Stimulated activated CD8-positive, alpha-beta memory T cell treated with anti-CD3 and anti-CD28 coated beads, Interleukin-2, amount 100 ng/mL, for 48 hours (primary cell): ENCODE measurements around the gene RNASE2.
"Not testable (repeated sequence)": the region's sequence is repeated elsewhere in the genome, so short reads cannot be mapped to it uniquely, and the experiment has no call there.

Source experiments
- DNase-seq, 2 donors: peaks; one replicate each; pipeline ENCODE4 v3.0.0-alpha.2; 2020; ENCODE audit warnings: low read depth in 2 of 2

The RNASE2 gene

DNA sequence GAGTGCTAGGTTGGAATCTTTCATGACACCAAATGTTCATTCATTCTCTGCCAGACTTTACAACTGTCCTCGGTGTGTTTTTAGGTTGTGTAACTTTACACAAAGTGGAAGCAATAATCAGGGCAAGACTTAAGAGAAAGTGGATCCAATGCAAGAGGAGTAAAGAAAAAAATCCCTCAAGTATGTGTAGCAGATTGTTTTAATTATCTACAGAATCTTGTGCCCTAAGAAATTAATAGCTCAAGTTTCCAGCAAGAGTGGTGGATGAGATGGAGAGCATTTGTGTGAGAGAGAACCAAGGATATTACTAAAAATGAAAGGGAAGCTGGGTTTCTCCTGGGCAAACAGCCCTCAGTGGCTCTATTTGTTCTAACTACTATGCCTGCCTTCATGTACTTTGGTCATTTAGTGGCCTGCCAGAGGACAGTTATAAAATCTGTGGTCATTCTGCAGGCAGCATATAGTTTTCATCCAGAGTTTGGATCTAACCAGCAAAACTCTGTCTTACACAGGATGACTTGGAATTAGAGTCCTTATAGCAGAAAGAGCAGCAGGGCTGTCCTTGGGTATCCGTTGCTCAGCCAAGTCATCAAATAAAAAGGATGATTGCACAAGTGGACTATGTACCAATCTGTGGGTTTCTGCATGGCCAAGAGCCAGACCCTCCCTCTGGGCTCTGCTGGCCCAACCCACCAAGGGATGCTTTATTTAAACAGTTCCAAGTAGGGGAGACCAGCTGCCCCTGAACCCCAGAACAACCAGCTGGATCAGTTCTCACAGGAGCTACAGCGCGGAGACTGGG, at the start of gene RNASE2:
Gene RNASE2, plus strand, starts transcription at position 752 of the 802 bp plus-strand sequence. CDS start 285 bp downstream, outside the sequence.
- DNase-seq = not testable (repeated sequence)

DNA sequence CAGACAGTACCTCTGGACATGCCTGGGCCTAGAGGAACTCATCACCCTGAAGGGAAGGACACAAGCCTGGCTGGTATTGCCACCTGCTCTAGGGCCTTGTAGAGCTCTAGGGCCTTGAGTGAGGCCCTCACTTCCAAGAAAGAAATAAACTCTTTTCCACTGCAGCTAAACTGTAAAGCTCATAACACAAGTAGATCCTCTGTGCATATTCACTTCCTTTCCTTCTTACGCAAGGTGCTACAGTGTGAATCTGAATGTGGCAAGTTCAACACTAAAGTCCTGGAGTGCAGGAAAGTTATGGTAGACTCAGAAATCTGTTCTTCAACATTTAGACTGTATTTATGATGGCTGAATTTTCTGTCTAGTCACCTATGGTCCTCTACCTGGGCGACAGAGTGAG, 49.6 kb upstream of the RNASE2 start:
- DNase-seq = no peak

DNA sequence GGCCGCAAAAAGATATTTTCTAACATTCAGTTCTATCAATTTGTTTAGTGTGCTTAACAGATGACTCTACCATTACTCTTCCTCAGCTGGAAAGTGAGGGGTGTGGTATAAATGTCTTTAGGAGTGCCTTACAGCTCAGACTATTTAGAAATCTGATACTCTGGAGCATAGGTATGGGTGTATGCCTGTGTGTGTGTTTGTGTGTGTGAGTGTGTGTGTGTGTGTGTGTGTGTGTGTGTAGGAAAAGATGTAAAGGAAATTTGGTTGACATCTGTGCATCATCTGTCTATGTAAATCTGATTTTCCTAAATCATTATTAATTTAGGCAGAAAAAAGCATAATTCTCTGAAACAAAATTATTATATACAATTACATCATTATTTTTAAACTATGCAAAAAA, 48.1 kb upstream of the RNASE2 start:
- DNase-seq = no peak

DNA sequence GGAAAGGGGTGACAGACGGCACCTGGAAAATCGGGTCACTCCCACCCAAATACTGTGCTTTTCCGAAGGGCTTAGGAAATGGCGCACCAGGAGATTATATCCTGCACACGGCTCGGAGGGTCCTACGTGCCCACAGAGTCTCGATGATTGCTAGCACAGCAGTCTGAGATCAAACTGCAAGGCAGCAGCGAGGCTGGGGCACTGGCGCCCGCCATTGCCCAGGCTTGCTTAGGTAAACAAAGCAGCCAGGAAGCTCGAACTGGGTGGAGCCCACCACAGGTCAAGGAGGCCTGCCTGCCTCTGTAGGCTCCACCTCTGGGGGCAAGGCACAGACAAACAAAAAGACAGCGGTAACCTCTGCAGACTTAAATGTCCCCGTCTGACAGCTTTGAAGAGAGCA, 44.5 kb upstream of the RNASE2 start:
- not testable (repeated sequence) for DNase-seq

DNA sequence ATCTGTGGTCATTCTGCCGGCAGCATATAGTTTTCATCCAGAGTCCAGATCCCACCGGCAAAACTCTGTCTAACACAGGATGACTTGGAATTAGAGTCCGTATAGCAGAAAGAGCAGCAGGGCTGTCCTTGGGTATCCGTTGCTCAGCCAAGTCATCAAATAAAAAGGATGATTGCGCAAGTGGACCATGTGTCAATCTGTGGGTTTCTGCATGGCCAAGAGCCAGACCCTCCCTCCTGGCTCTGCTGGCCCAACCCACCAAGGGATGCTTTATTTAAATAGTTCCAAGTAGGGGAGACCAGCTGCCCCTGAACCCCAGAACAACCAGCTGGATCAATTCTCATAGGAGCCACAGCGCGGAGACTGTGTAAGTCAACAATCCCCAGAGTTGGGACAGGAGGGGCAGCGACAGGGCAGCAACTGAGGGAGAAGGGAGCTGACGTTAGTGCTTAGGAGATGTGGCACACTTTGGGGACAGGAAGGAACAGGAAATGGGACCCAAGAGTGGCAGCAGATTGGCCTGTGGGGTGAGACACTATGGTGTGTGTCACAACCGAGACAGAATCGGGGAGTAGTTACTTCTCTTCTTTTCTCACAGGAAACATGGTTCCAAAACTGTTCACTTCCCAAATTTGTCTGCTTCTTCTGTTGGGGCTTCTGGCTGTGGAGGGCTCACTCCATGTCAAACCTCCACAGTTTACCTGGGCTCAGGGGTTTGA, 36.1 kb upstream of the RNASE2 start:
- not testable (repeated sequence) for DNase-seq

DNA sequence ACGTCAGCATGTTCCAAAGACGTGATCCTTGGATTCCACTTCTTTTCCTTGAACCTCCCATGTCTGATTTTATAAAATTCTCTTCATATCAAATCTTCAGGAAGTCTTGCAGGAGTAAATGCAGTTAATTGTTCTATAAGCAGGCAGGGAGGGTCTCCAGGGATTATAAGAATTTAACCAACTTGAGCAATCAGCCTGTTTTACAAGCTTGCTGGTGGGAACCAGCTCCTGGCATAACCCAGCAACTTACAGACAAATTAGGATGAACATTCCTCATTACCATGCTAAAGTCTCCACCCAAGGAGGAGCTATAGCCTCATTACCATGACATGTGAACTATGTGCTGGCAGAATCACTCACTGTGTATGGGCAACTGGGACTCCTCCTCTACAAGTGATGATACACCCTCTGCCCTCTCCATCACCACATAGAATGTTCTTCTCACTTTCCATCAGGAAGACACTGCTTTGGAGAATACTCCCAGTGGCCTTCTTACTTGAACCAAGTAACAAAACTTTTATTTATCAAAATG, 31.5 kb upstream of the RNASE2 start:
- DNase-seq = not testable (repeated sequence)

DNA sequence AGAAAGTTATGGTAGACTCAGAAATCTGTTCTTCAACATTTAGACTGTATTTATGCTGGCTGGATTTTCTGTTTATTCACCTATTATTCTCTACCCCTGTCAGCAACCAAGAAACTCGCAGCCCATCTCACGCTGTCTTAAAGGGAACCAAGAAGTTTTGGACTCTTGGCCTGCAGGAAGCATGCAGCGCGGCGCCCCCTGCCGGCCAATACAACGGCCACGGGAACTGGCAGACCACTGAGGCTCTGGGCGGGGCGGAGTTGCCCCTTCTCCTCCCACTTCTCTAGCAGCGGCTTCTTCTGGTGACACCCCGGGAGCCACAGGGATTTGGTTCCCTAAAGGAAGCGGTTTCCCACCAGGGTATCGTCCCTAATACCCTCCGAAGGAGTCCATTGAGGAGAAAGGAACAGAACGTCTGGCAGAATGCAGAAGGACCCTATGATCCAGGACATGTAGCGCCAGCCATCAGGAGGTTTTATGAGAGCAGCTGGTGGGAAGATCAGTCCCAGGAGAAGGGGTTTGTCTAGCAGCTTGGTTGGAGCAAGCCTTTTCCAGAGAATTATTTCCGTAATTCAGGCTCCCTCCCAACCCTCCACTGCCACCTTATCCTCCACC, 21.0 kb upstream of the RNASE2 start:
- peak; percentile 36 to 45 for DNase-seq

DNA sequence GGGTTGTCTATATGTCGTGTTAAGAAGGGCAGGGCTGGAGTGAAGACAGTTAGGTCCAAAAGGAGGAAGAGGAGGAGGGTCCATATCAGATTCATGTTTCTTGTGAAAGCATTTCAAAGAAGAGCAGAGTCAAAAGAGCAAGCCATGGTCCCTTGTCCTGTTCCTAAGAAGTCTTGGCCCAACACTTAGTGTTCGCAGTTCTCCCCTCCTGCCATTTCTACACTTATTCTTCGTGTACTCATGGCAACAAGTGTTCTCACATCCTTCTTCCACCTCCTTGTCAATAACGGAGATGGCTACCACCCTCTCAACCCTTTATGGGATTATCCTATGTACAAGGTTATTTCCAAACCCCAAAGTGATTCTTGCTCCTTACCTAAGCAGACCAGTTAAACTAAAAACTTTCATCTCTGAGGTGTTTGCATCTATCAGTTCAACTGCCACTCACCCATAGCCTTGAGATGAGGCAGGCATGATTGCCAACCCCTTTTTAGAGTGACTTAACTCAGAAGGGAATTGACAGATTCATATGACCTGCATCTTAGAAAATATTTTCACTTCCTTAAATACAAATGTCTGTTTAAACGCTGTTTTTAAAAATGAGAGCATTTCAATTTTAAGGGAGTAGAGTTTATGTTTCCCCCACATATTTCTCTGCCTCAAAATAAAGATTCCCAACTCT, 19.8 kb upstream of the RNASE2 start:
- DNase-seq = no peak

DNA sequence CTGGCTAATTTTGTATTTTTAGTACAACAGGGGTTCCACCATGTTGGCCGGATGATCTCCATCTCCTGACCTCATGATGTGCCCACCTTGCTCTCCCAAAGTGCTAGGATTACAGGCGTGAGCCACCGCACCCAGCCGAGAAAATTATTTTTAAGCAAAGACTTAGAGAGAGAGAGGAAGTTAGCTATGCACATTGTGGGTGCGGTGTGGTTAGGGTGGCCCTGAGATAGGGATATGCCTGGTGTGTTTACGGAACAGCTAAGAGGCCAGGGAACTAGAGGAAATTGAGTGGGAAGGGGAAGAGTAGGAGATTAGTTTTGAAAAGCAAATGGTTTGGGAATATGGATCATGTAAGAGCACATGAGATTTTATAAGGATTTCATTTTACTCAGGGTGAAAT, 10.1 kb upstream of the RNASE2 start:
- not testable (repeated sequence) for DNase-seq

DNA sequence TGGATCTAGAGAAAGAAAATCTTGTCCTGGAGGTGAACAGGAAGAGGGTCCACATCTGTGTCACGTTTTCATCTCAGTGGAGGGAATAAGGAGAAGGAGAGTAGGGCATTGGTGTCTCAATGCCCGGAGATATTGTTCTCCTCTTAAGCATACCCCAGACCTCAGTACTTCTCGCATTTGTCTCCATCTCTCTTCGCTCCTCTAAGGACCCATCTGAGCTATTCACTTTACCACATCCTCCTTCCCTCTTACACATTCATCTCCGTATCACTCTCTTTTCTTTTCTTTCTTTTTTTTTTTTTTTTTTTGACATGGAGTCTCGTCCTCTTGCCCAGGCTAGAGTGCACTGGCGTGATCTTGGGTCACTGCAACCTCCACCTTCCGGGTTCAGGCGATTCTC, 8.6 kb upstream of the RNASE2 start:
- DNase-seq = not testable (repeated sequence)

DNA sequence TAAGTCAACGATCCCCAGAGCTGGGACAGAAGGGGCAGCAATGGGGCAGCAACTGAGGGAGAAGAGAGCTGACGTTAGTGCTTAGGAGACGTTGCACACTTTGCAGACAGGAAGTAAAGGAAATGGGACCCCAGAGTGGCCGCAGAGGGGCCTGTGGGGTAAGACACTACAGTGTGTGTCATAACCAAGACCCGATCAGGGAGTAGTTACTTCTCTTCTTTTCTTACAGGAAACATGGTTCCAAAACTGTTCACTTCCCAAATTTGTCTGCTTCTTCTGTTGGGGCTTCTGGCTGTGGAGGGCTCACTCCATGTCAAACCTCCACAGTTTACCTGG, 219 bp downstream of the RNASE2 start:
- not testable (repeated sequence) for DNase-seq

DNA sequence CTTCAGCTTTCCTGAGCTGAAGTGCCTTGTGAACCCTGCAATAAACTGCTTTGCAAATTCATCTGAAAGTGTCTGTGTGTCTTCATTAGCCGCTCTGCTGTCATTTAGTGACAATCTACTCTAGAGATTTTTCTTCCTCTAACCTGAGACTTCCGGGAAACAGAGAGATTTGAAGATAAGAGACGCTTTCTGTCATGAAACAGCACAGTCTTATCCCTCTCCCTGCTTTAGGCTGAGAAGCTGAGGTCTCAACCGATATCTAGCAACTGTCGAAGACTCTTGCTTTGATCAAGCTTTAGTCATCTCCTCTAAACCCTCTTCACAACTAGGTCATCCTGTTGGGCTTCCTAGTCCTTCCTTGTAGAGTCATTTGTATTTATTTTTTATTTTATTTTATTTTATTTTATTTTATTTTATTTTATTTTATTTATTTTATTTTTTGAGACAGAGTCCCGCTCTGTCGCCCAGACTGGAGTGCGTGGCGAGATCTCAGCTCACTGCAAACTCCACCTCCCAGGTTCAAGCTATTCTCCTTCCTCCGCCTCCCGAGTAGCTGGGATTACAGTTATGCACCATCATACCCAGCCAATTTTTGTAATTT, 1.2 kb downstream of the RNASE2 start:
- no peak for DNase-seq

DNA sequence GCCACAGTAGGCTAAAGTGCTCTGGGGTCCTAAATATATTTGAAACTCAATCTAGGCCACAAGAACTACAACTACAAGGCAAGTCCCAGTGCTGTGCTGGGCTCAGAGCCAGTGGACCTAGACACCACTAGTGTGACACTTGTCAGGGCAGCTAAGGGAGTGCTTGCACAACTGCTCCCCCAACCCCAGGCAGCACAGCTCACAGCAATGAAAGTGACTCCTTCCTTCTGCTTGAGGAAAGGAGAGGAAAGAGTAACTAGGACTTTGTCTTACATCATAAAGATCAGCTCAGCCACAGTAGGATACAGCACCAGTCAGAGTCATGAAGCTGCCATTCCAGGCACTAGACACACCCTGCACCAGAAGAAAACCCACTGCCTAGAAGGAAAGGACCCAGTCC, 3.7 kb downstream of the RNASE2 start:
- not testable (repeated sequence) for DNase-seq

DNA sequence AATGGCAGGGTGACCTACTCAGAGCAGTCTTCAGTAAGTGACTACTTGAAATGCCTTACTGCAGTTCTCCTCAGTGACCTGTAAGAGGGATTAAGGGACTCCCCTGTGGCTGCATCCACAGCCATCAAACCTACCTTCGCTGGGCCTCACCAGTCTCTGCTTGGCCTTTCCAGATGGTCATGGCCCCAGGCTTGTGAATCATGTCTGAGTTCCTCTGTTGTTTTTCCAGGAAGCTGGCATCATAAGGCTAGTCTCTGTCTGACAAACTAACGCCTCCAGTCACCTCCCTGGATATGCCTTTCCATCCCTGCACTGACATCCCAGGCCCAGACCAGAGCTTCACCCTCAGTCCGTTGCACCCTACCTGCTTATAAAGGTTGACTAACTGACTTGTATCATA, 14.0 kb downstream of the RNASE2 start:
- no peak for DNase-seq

DNA sequence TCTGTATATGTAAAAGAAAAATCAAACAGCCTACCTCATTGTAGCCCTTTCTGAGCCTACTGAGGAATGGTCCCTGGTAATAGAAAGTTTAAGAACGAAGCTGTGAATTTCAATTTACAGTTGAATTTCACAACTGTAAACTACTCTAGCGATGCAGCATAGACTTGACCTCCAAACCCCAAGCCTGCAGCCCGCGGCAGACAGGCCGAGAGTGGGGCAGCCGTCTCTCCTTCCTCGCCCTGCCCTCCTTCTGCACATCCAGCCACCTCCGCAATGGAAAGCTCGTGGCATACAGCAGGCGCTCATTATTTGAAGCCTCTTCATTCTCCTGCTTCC, 15.3 kb downstream of the RNASE2 start:
- no peak for DNase-seq

DNA sequence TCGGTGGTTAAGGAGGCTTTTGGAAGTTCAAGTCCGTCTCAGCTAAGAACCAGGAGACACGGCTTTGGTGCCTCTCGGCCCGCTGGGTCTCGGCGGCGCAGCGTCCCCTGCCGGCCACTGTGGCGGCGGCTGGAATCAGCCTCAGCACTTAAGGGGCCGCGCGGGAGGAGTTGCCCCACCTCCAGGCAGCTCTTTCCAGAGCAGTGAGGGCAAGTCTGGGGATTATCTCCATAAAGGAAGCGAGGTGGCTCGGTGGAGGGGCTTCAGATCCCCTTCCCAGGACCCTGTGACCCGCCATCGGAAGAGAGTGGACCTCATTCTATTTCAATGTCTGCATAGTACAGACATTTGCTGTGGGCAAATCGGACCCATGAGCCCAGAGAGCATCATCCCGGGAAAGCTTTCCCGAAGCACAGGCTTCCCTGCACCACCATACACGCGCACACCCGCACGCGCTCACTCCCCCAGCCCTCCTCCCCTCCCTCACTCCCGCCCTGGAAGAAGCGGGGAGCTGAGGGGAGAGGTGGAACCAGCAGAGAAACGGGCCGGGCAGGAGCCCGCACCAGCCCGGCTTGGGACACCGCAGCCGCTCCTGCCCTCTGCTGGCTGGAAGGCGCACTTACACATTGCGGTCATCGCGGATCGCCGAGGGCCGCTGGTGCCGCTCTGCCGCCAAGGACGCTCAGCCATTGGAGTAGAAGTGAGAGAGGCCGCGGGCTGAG, 15.9 kb downstream of the RNASE2 start:
- peak; percentile 68 to 73 for DNase-seq

DNA sequence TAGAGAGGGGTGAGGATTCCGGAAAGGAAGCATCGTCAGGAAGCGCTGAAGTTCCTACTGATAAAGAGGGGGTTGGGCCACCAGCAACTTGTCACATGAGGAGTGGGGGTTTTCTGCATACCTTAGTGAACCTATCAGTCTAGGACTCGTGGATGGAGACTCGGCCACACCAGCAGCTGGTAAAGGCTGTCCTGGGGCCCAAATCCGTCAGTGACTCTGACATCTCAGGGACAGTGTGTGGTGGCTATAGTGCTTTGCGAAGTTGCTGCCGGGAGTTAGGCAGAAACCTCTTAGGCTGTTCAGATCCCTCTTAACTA, 16.4 kb downstream of the RNASE2 start:
- DNase-seq = no peak

DNA sequence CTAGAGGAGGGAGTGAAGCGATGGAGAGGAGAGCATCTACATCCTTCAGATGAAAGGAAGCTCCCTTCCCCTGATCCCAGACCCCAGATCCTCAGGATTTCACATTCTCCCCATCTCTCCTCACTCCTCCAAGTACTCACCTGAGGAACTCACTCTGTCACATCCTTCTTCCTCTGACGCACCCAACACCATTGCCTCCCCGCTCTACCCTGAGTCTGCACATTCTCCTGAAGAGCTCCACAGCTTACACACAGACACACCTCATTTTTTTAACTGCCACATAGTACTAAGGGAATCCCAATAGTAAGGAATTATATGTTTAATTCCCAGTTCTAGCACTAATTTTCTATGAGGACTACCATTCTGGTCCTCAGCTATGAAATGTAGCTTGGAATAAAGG, 18.2 kb downstream of the RNASE2 start:
- no peak for DNase-seq

DNA sequence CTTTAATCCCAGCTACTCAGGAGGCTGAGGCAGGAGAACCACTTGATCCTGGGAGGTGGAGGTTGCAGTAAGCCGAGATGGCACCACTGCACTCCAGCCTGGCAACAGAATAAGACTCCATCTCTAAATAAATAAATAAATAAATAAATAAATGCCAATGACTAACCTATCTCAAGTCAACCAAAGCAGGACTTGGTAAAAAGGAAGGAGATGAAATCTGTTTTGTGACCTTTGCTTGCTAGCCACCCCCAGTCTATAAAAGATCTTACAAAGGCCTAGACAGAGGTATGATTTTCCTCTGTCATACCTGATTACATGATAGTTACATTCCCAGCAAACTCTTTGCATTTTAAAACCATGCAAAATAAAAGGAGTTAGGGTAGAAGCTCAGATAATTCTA, 21.0 kb downstream of the RNASE2 start:
- no peak for DNase-seq

DNA sequence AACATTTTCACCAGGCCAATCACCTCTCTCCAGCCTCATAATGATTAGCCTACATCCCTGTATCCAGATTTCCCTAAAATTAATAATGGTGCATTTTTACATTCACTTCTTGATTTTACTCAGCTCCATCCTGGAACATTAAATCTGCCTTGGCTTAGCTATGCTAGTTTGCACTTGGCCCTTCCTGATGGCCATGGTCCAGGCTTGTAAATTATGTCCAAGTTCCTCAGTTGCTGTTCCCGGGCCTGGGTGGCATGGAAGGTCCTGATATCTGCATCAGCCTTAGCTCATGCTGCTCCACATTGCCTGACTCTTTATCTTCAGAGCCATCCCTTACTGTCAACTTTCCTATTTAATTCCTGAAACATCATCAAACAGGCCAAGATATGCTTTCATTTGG, 23.4 kb downstream of the RNASE2 start:
- no peak for DNase-seq

DNA sequence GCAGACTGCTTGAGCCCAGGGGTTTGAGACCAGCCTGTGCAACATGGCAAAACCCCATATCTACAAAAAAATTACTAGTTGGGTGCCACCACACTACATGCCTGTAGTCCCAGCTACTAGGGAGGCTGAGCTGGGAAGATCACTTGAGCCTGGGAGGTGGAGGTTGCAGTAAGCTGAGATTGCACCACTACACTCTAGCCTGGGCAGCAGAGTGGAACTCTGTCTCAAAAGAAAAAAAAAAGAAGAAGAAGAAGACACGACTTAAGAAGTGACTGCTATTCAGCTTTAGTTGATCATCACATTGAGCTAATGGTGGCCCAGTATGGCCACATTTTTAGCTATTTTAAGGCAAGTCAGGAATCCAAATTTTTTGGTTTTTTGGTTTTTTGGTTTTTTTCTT, 25.6 kb downstream of the RNASE2 start:
- no peak for DNase-seq
